ENCODE data around the gene DESI2.

The DESI2 gene

DNA sequence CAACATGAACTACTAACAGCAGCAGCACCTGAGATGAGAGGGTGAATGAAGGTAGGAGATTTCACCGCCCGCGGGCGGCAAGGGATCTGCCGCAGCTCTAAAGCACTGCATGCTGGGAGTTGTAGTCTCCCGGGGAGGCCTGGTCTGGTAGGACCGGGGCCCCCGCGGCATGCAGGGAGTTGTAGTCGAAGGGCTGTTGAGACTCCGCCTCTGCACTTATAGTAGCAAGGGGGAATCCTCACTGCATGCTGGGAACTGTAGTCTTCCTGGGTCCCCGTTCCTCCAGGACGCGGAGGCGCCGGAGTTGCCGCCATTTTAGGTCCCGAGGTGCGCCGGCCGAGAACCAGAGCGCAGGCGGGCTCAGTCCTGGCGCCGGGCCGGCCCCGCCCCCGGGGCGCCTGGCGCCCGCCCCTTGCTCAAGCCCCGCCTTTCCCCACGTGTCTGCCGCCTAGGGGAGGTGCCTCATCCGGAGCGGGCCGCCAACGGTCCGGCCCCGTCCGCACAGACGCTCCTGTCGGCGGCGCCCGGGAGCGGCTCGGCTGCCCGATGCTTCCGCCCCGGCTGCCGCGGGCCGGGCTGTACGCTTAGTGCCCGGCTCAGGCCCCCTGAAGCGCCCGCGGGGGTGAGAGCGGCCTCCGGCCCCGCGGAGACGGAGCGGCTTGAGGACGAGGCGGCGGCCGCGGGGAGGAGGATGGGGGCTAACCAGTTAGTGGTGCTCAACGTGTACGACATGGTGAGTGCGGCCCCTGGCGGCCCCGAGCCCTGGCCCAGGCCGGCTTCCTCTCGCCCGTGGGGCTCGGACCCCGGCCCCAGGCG lies at the start of gene DESI2:
Gene DESI2, plus strand, starts transcription at position 504 of the 816 bp plus-strand sequence. Its CDS starts 188 bp downstream, at position 692.
- peak; percentile 99 for DNase-seq

DNA sequence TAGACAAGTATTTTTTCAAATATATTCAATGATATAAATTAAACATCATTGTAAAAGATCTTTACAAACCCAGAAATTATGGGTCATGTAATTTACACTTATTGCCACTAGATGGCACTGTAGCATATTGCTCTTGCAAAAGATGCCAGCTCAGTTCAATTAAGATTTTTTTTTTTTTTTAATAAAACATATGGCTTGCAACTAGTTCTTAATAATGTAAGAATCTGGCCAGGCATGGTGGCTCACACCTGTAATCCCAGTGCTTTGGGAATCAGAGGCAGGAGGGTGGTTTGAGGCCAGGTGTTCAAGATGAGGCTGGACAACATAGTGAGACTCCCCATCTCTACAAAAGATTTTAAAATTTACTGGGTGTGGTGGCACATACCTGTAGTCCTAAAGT lies 49.4 kb upstream of the DESI2 start:
- peak; percentile 67 for DNase-seq

DNA sequence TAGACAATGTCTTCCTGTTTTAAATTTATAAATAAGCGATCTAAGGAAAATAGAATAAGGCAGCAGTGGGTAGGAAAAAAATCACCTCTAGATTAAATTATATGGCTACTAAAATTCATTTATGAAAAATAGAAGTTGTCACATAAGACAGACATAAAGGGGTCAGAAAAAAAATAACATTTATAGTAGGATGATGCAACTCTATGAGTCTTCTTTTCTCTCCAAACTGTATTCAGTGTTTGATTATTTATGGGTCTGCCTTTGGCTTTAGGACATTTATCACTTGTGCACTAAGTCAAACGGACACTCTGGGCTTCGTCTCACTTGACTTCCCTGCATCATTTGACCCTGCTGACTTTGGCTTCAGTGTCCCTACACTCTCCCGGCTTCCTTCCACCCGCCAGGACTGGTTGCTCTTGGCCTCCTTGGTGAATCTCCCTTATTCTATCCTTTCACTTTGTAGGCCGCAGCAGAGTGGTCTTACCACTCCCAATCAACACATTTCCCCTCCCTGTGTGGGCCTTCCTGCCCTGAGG lies 47.0 kb upstream of the DESI2 start:
- no peak for DNase-seq

DNA sequence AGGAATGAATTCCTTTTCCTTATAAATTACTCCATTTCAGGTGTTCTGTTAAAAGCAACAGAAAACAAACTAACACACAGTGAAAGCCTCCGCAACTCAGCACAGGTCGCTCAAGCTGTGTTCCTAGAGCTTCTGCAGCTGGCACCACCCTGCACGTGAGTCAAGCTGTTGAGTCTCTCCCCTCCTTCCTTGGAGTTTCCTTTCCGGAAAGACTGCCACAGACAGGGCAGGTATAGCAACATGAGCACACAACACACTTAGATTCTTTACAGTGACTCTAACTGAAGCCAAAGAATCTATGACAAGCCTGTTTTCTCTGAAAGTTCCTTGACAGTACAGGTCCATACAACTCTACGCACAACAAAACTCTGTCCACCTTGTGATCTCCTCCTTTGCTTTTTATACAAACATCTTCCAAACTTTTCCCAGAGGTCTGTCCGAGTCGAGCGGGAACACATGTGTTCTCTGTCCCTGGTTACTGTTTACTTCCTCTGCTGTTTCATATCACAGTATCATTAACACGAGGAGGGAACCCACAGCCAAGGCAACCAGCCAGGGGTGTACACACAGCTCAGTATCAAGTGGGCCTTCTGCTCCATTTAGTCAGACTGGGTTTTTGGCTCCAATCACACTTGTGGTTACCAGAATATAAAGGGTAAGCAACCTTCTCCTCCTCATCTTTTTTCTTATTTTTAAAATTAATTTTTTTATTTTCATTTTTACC lies 38.7 kb upstream of the DESI2 start:
- DNase-seq = no peak

DNA sequence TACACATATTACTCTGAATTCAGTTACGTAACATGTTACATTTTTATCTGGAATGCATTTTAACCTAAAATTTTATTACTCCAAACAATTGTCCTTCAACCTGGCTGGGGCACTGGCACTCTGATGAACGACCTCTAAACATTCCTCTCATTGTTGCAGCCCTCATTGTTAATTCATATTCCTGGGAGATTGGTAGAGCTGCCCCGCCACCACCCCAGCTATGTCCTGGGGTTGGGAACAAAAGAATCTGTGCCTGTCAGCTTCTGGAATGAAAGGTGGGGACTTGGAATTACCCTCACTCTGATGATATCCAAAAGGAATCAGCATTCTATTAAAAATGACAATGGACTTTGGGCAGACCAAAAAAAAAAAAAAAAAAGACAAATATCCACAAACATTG lies 38.0 kb upstream of the DESI2 start:
- DNase-seq = no peak

DNA sequence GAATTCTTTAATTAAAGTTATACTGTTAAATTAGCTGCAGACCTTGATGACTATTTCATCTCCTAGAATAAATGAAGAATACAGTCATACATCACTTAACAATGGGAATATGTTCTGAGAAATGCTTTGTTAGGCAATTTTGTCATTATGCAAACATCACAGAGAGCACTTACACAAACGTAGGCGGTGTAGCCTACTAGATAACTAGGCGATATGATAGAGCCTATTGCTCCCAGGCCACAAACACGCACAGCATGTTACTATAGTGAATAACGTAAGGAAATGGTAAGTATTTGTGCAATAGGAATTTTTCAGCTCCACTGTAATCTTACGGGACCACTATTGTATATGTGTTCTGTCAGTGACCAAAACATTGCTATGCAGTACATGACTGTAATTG lies 37.6 kb upstream of the DESI2 start:
- DNase-seq = no peak

DNA sequence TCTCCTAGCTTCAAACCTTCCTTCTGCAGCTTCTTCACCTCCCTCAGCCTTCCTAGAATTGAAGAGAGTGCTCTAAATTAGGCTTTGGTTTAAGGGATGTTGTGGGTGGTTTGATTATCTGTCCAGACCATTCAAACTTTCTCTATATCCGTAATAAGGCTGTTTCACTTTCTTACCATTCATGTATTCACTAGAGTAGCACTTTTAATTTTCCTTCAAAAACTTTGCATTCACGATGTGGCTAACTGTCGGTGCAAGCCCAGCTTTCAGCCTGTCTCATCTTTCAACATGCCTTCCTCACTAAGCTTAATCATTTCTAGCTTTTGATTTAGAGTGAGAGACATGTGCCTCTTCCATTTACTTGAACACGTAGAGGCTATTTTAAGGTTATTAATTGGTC lies 26.2 kb upstream of the DESI2 start:
- no peak for DNase-seq

DNA sequence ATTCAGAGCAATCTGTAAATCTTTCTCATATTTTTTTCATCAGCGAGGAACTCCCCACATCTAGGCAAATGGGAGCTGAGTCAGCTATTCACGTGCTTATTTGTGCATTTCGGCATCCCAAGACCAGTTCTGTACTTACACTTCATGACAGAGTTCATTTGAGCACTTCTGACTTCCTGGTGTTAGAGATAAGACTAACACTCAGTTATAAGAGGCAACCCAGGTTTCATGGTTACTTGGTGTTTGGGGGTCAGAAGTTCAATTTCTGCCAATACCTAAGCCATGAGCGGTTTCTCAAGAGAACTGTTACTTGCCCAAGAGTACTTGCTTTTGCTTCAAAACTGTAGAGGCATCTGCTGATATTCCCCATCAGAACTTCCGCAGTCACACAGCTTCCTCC lies 24.1 kb upstream of the DESI2 start:
- DNase-seq = no peak

DNA sequence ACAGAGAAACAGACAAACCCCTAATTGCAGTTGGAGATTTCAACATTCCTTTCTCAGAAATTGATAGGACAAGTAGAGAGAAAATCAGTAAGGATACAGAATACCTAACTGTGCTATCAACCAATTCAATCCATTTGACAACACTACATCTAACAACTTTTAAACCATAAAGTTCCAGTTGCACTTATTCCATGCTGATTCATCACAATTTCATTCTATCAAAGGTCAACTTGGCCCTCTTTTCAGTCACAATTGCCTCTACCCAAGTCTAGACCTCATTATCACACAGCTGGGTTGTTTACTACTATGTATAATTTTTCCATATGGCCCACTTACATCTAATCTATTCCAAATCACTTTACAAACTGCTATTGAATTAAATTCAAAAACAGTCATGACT lies 19.8 kb upstream of the DESI2 start:
- no peak for DNase-seq

DNA sequence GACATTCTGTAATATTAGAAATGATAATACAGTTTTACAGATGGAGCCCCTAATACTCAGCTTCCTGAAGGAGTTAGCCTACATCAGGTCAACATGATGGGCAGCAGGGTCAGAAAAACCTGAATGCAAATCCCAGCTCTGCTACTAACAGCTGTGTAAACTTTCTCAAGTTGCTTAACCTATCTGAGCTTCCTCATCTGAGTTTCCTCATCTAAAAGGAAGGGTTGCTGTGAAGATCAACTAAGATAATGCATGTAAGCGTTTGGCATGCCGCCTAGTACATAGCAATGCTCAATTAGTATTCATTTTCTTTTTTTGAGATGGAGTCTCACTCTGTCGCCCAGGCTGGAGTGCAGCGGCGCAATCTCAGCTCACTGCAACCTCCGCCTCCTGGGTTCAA lies 18.4 kb upstream of the DESI2 start:
- DNase-seq = no peak

DNA sequence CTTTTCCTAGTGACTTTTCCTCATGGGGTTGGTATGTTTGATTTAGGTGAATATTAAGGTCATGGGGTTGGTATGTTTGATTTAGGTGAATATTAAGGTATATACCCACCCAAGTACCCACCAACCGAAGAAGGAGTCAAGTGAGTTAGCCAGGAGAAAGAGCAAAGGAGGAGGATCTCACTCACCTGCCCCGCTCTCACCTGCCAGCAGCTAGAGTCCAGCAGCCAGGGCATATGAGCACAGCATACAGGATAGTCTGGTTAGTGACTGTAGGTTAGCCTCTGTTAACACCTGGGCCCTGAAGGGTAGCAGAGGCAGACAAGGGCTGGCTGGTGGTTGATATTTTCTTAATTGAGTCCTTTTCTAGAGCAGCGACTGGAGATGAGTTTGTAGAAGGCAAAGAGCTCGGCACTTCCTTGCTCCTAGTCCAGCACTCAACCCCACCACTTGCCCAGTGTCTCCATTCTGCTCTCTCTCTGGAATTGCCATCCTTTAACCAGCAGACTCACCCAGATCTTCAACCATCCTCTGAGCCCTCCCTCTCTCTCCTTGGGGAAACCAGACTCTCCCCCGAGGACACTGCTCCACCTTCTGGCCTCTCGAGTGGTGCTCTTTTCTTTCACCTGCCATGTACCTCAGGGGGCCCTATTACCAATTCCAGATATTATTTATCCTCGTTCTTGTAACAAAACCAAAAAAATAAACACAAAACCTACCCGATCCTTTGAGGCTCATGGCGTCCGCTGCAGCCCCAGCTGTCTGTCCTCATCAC lies 16.3 kb upstream of the DESI2 start:
- no peak for DNase-seq

DNA sequence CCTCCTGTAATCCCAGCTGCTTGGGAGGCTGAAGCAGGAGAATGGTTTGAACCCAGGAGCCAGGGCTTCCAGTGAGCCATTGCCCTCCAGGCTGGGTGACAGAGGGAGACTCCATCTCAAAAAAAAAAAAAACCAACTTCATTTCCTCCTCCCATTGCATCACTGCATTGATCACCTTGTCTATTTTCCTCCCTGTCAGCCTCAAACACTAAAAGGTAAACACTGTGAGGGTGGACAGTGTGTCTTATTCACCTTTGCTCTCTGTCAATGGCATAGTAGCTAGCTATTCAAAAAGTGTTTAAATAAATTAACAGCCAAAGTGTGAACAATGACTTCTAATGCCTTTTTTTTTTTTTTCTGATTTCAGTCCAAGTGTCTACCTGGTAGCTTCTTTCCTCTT lies 13.4 kb upstream of the DESI2 start:
- DNase-seq = no peak

DNA sequence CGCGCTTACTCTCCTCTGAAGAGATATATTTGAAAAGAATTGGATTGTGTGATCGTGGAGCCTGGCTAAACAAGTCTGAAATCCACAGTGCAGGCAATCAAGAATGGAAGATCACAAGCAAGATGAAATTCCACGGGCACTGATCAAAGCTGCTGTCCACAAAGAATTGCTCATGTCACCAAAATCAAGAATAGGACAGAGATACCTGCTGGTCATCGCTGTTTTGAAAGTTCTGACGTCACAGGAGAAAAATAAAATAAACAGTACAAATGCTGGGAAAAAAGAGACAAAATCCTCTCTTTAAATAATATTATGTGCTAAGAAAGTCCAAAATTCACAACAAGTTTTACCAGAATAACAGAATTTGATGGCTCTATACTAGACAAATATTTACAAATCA lies 12.0 kb upstream of the DESI2 start:
- no peak for DNase-seq

DNA sequence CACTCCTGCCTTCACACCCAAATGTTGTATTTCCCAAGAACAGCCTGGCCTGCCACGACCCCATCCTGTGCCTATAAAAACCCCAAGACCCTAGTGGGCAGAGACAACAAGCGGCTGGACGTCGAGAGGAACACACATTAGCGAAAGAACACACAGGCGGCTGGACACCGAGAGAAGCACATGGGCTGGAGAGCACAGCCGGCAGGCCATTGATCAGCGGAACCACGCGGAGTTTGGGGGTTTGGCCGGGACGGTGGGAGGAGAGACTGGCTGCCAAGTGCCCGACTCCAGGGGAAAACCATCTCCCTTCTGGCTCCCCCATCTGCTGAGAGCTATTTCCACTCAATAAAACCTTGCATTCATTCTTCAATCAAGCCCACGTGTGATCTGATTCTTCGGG lies 10.4 kb upstream of the DESI2 start:
- no peak for DNase-seq

DNA sequence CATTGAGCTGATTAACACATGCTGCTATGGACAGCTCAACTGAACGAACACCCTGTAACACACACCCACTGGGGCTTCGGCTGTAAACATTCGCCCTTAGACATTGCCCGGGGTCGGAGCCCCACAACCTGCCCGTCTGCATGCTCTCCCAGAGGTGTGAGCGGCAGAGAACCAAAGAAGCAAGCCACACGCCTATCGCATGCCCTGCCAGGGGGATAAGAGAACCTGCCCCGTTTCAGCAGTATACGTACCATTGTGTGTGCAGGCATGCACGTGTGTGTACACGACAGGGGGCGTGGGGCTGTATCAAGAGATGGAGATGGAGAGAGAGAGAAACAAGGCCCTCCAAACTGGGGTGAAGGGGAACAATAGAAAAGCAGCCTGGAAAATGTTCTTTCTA lies 9.9 kb upstream of the DESI2 start:
- no peak for DNase-seq

DNA sequence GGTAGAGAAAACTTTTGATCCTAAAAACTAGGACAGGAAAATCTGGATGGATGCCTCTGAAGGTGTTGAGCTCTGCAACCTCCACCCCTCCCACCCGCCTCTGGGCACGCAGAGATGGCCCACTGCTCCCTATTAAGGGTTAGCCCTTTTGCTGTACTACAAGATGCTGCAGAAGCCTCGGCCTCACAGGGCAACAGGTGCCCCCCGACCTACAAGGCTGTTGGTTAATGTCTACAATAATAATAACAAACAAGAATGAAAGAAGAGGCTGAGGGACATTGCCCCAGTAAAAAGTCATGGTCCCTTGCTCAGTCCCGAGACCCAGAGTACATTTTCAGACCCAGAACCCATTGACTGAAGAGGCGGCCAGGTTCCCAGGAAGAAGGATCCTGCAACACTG lies 7.5 kb upstream of the DESI2 start:
- DNase-seq = no peak

DNA sequence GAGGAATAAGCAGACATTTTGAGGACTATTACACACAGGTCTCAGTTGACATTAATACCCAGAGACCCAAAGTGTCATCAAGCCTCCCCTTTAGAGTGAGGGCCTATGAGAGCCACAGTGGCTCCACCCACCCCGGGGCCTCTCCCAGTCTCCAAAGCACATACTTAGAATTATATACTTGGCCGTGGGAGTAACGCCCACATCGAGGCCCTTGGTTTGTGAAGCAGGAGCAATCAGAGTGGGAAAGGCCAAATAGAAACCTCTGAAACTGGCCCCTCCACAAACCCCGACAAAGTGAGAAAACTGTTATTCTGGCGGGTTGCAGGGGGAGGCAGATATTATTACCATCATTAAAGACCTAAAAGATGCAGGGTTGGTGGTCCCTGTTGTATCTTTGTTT lies 7.0 kb upstream of the DESI2 start:
- DNase-seq = no peak

DNA sequence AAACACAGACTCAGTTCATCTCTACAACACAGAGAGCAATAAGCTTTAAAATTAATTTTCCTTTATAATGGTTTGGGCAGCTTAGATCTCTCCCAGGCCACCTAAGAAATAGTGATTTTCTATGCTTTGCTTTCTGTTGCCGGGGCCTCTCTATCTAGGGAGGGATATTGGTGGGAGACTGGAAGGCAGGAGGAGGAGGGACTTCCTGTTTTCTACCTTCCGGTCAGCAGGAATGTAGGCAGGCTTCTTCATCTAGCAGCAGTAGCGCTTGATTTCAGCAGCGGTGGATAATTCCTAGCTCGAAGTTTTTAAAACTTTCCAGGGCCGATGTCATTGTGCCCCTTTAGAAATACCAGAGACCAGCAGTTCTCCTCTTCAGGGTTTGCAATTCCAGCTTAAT lies 5.1 kb upstream of the DESI2 start:
- DNase-seq = no peak

DNA sequence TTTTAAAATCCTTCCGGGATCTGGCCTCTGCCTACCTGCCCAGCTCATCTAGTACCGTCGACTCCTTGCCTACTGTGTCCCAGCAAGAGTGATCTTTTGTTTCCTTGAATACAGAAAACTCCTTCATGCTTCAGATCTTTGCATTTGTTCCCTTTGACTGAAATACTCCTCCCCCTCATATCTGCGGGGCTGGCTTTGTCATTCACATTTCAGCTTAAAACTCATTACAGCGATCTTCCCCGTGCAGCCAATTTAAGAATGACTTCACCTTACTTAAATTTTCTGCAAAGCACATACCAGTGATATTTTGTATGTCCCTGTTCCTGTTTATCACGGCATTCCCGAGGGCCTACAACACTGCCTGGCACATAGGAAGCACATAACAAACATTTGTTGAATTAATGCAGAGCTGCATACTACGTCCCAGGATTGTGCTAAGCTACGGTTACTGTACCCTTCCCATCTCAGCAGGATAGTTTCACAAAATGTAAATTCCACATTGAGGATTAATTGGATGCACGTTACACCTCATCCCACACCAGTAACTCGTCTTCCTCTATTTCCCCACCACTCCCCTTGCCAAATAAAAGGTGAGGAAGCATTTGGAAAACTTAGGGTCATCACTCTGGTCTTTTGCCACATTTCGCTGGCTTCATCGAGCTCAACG lies 837 bp upstream of the DESI2 start:
- DNase-seq = no peak

DNA sequence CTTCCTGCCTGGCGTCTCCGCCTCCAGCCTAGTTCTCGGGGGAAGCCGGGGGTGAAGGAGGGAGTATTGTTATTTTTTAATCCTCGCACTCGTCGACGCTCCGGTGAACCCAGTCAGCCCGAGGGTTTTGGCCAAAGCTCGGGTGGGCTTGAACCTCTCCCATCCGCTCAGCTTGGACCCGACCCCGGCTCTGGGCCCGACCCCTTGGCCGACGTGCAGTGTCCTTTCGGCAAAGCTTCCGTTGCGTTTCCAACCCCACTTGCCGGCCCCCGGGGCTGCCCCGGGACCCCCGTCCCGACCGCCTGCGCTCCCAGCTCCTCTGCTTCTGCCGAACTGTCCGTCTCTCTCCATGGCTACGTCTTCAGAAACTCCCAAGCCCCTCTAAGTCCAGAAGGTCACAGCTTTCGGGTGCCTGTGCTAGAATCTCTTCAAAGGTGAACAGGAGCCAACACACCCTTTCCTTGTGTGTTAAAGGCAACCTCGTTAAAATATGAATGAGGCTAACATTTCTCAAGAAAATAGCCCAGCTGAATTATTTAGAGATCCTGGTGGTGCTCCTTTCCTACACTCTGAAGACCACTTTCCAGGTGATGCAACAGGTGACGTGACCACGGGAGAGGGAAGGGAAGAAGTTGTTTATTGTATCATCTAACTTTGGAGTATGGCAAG lies 647 bp downstream of the DESI2 start:
- peak; percentile 16 for DNase-seq

DNA sequence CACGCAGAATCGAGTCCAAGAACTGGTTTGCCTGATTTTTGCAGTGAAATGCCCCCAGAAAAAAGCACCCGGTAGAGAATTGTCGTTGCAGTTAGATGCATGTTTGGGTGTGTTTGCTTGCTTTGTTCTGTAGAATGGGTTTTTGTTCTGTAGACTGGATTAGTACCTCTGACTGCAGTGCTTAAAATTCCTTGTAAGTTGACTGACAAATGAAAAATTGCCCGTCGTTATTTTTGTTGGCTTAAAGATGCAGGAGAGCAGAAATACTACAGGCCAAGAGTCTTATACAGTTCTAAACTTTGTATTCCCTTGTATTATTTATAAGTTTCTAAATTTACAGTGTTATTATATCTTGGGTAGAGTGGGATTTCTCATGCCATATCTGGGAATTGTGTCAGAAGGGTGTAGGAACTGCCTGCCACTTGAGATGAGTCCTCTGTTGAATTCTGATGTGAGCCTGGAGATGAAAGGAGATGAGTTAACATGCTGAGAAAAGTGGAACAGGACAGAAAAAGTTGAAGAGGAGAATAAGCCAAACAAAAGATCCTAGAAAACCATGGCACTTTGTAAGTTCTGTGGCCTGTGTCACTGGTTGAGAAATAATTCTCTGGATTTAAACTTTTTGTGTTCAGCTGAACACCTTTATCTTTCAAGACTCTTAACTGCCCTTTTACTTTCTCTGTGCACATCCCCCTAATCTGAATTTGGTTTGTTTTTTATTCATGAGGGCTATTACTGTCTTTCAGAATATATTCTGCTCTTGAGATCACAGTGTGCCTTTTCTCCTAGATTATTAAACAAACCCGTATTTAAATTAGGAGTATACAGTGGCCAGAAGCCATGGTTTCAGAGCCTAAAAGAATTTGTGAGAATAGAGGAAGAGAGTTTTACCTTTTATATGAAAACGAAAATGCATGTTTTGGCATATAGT lies 1.4 kb downstream of the DESI2 start:
- no peak for DNase-seq
